K562 (cell line): ENCODE measurements around the gene TRAPPC12.

Source experiments
- CBX3 ChIP-seq, 2 experiments: IDR thresholded peaks; 1 replicate in 1 of 2; 2 replicates in 1 of 2; pipeline ENCODE4 v1.6.1; 2012; ENCODE audit warnings: inconsistent platforms in 2 of 2, low read length in 2 of 2, borderline replicate concordance in 1 of 2, control low read depth in 1 of 2
- EZH2 ChIP-seq: IDR thresholded peaks from 2 replicates; pipeline ENCODE4 v1.6.1; 2012; ENCODE audit warnings: low read depth, mild to moderate bottlenecking, inconsistent platforms, low read length, borderline replicate concordance
- FOXK2 ChIP-seq, 2 experiments: fragments of 450-650 bp; IDR thresholded peaks in 1 of 2; conservative IDR thresholded peaks in 1 of 2; 2 replicates each; pipeline ENCODE4 v1.6.1; 2016; ENCODE audit warnings: low read depth in 2 of 2, mild to moderate bottlenecking in 1 of 2
- NRF1 ChIP-seq, 2 experiments: fragments of 450-650 bp; IDR thresholded peaks in 1 of 2; conservative IDR thresholded peaks in 1 of 2; 2 replicates each; pipeline ENCODE4 v1.6.1; 2014; ENCODE audit warnings: mild to moderate bottlenecking in 2 of 2
- ZKSCAN1 ChIP-seq: fragments of 150-350 bp; IDR thresholded peaks from 2 replicates; pipeline ENCODE4 v1.6.1; 2016; ENCODE audit warnings: low read depth, low read length
- ZNF165 ChIP-seq: fragments of 250-450 bp; sonication (Bioruptor Pico); IDR thresholded peaks from 2 replicates; pipeline ENCODE4 v1.4.0; 2020; ENCODE audit warnings: borderline replicate concordance
- TF ChIP-seq, protein P1 (sequence below), 3 experiments: IDR thresholded peaks in 2 of 3; conservative IDR thresholded peaks in 1 of 3; 2 replicates each; pipeline ENCODE4 v1.5.1; 2011 to 2012; ENCODE audit warnings: low read length in 3 of 3, mild to moderate bottlenecking in 3 of 3, control low read depth in 2 of 3, improper control_type of control experiment in 1 of 3, inconsistent platforms in 1 of 3, low read depth in 1 of 3, mixed read lengths in 1 of 3, moderate library complexity in 1 of 3; ENCODE audit not compliant: insufficient read depth in 2 of 3
- TF ChIP-seq, protein P2 (sequence below), 2 experiments: fragments of 450-650 bp; formaldehyde crosslinking in 1 of 2; IDR thresholded peaks; 2 replicates each; pipeline versions ENCODE4 v1.4.0 to v1.6.1; 2014 to 2020; ENCODE audit warnings: mild to moderate bottlenecking in 2 of 2, borderline replicate concordance in 1 of 2, low read depth in 1 of 2

DNA sequence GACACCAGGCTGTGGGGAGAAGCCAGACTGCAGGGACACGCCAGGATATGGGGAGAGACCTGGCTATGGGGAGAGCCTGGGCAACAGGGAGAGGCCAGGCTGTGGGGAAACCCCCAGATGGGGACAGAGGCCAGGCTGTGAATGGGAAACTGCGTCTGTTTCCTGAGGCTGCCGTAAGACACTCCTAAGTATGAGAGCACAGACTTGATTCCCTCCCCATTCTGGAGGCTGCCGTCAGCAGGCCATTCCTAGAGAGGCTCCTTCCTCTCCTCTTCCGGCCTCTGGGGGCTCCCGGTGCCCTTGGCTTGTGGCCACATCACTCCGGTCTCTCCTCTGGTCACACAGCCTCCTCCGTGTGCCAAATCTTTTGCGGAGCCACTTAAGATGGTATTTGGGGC lies 107.5 kb downstream of the TRAPPC12 start:
- TF ChIP-seq NRF1 (conservative IDR thresholded peaks at IDR 0.05 in 1 of 2, IDR thresholded peaks at IDR 0.05 in 1 of 2) (no peak), ZKSCAN1 (no peak), ZNF165 (CRISPR knock-in tag) (no peak), CBX3 (IDR thresholded peaks at IDR 0.05; ENCODE audit: borderline replicate concordance in 1 of 2, low read length in 2 of 2) (no peak), EZH2 (no peak), FOXK2 (conservative IDR thresholded peaks at IDR 0.05 in 1 of 2, IDR thresholded peaks at IDR 0.05 in 1 of 2; ENCODE audit: low read depth in 2 of 2) (no peak)
- TF ChIP-seq, protein P1, sequence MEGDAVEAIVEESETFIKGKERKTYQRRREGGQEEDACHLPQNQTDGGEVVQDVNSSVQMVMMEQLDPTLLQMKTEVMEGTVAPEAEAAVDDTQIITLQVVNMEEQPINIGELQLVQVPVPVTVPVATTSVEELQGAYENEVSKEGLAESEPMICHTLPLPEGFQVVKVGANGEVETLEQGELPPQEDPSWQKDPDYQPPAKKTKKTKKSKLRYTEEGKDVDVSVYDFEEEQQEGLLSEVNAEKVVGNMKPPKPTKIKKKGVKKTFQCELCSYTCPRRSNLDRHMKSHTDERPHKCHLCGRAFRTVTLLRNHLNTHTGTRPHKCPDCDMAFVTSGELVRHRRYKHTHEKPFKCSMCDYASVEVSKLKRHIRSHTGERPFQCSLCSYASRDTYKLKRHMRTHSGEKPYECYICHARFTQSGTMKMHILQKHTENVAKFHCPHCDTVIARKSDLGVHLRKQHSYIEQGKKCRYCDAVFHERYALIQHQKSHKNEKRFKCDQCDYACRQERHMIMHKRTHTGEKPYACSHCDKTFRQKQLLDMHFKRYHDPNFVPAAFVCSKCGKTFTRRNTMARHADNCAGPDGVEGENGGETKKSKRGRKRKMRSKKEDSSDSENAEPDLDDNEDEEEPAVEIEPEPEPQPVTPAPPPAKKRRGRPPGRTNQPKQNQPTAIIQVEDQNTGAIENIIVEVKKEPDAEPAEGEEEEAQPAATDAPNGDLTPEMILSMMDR (IDR thresholded peaks at IDR 0.05 in 2 of 3, conservative IDR thresholded peaks at IDR 0.05 in 1 of 3; ENCODE audit: insufficient read depth in 2 of 3, low read depth in 1 of 3, low read length in 3 of 3): no peak
- TF ChIP-seq, protein P2, sequence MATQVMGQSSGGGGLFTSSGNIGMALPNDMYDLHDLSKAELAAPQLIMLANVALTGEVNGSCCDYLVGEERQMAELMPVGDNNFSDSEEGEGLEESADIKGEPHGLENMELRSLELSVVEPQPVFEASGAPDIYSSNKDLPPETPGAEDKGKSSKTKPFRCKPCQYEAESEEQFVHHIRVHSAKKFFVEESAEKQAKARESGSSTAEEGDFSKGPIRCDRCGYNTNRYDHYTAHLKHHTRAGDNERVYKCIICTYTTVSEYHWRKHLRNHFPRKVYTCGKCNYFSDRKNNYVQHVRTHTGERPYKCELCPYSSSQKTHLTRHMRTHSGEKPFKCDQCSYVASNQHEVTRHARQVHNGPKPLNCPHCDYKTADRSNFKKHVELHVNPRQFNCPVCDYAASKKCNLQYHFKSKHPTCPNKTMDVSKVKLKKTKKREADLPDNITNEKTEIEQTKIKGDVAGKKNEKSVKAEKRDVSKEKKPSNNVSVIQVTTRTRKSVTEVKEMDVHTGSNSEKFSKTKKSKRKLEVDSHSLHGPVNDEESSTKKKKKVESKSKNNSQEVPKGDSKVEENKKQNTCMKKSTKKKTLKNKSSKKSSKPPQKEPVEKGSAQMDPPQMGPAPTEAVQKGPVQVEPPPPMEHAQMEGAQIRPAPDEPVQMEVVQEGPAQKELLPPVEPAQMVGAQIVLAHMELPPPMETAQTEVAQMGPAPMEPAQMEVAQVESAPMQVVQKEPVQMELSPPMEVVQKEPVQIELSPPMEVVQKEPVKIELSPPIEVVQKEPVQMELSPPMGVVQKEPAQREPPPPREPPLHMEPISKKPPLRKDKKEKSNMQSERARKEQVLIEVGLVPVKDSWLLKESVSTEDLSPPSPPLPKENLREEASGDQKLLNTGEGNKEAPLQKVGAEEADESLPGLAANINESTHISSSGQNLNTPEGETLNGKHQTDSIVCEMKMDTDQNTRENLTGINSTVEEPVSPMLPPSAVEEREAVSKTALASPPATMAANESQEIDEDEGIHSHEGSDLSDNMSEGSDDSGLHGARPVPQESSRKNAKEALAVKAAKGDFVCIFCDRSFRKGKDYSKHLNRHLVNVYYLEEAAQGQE (IDR thresholded peaks at IDR 0.05; ENCODE audit: borderline replicate concordance): no peak
- TF ChIP-seq, protein P2 (CRISPR knock-in tag; IDR thresholded peaks at IDR 0.05; ENCODE audit: low read depth): no peak
